Stimulated activated CD4-positive, alpha-beta T cell treated with anti-CD3 and anti-CD28 coated beads, TNF-alpha, amount 100 ng/mL, for 4 hours (primary cell): ENCODE results near the gene TRIM47.

Experiments
- DNase-seq, 3 experiments: peaks; one replicate each; pipeline ENCODE4 v3.0.0-alpha.2; 2020; ENCODE audit warnings: low read depth in 3 of 3

TRIM47 gene

GRCh38 chr17:75878174-75878998 lies at the start of gene TRIM47:
TSS of gene TRIM47 (minus strand) at chr17:75878581. CDS start at chr17:75878548, 33 bp downstream.
- no peak for DNase-seq

- no peak for DNase-seq
Observed at GRCh38 chr17:75927286-75927922, 49.0 kb upstream of the TRIM47 start.

GRCh38 chr17:75926456-75926855 lies 48.1 kb upstream of the TRIM47 start:
- no peak for DNase-seq

GRCh38 chr17:75925912-75926311 lies 47.5 kb upstream of the TRIM47 start:
- DNase-seq = no peak

- no peak for DNase-seq
Observed at GRCh38 chr17:75925103-75925502, 46.7 kb upstream of the TRIM47 start.

GRCh38 chr17:75922963-75923874 lies 44.8 kb upstream of the TRIM47 start:
- no peak for DNase-seq

GRCh38 chr17:75922173-75922961 lies 44.0 kb upstream of the TRIM47 start:
- DNase-seq = no peak

GRCh38 chr17:75921596-75921995 lies 43.2 kb upstream of the TRIM47 start:
- DNase-seq = no peak

- no peak for DNase-seq
Observed at GRCh38 chr17:75920045-75920560, 41.7 kb upstream of the TRIM47 start.

GRCh38 chr17:75919611-75920010 lies 41.2 kb upstream of the TRIM47 start:
- no peak for DNase-seq

GRCh38 chr17:75917917-75918445 lies 39.6 kb upstream of the TRIM47 start:
- no peak for DNase-seq

- no peak for DNase-seq
Observed at GRCh38 chr17:75917141-75917916, 38.9 kb upstream of the TRIM47 start.

GRCh38 chr17:75915268-75915667 lies 36.9 kb upstream of the TRIM47 start:
- DNase-seq = no peak

- DNase-seq = no peak
Observed at GRCh38 chr17:75914643-75915267, 36.4 kb upstream of the TRIM47 start.

- DNase-seq = no peak
Observed at GRCh38 chr17:75913537-75914210, 35.3 kb upstream of the TRIM47 start.

- no peak for DNase-seq
Observed at GRCh38 chr17:75910699-75911098, 32.3 kb upstream of the TRIM47 start.

- no peak for DNase-seq
Observed at GRCh38 chr17:75909812-75910274, 31.5 kb upstream of the TRIM47 start.

- no peak for DNase-seq
Observed at GRCh38 chr17:75909051-75909811, 30.9 kb upstream of the TRIM47 start.
